HCT116 (cell line): ENCODE data around the gene STARD3NL. TPM values are rescaled to one million over a fixed set of nuclear protein-coding genes. Genes with fewer than 3 reads are reported as not detected.

Experiments used
- ATAC-seq: fragments of 200-7000 bp; cut with Tn5 transposase; 2 replicates; pipeline ENCODE4 v1.9.1; 2020; ENCODE audit warnings: mild to moderate bottlenecking, moderate library complexity
- BruUV-seq: library from RNA; stranded (reverse); fragments of 400-500 nt; replicated peaks from 2 replicates; lab custom pipeline; 2021; lab: Mats Ljungman, UMichigan
- CTCF ChIA-PET: fragments of 300-600 bp; sonication (Branson Sonifier 250); formaldehyde crosslinking; loops from one replicate; lab custom pipeline; 2021; ENCODE audit warnings: antibody characterized with exemption; lab: Charles Lee
- POLR2A ChIA-PET: fragments of 300-600, 350-600 bp; sonication (Branson Sonifier 250); formaldehyde crosslinking; loops from one replicate; lab custom pipeline; 2021; ENCODE audit warnings: antibody characterized with exemption; lab: Charles Lee
- RAD21 ChIA-PET, 2 experiments: fragments of 300-600 bp; sonication (Branson Sonifier 250); formaldehyde crosslinking; loops; one replicate each; lab custom pipeline; 2023; ENCODE audit warnings: low total read pairs in 2 of 2; ENCODE audit not compliant: uncharacterized antibody in 2 of 2, unreplicated experiment in 2 of 2, low non-redundant PET in 1 of 2; lab: Charles Lee
- DNase-seq: peaks from one replicate; pipeline ENCODE4 v3.0.0-alpha.2; 2010; ENCODE audit warnings: low read depth, low spot score
- H2AFZ ChIP-seq: fragments of 200-600 bp; shearing (Covaris generic), sonication (generic); 2 replicates; pipeline ENCODE4 v1.6.1; 2017; ENCODE audit warnings: low read depth, mixed run types, mixed read lengths, antibody characterized with exemption, low read length; ENCODE audit not compliant: poor library complexity, severe bottlenecking
- H3K27ac ChIP-seq: 2 replicates; pipeline ENCODE4 v1.5.1; 2012; ENCODE audit warnings: low read depth, low read length
- H3K27me3 ChIP-seq: fragments of 200-600 bp; sonication (generic); 2 replicates; pipeline ENCODE4 v1.6.1; 2016; ENCODE audit warnings: mixed run types, low read length, mixed read lengths; ENCODE audit not compliant: insufficient read depth
- H3K36me3 ChIP-seq, 2 experiments: fragments of 200-500 bp in 1 of 2; fragments of 200-600 bp in 1 of 2; sonication (Bioruptor generic) in 1 of 2; sonication (generic) in 1 of 2; 2 replicates each; pipeline versions ENCODE4 v1.5.1 to v1.6.1; 2014 to 2016; ENCODE audit warnings: low read length in 2 of 2, inconsistent platforms in 1 of 2, mixed read lengths in 1 of 2, mixed run types in 1 of 2; ENCODE audit not compliant: insufficient read depth in 2 of 2, control insufficient read depth in 1 of 2
- H3K4me1 ChIP-seq, 2 experiments: fragments of 200-600 bp in 1 of 2; sonication (generic) in 1 of 2; 2 replicates each; pipeline versions ENCODE4 v1.5.1 to v1.6.1; 2012 to 2017; ENCODE audit warnings: low read length in 2 of 2, inconsistent platforms in 1 of 2, mild to moderate bottlenecking in 1 of 2, mixed read lengths in 1 of 2, mixed run types in 1 of 2, moderate library complexity in 1 of 2; ENCODE audit not compliant: insufficient read depth in 2 of 2, control insufficient read depth in 1 of 2
- H3K4me2 ChIP-seq: fragments of 200-600 bp; sonication (generic); 2 replicates; pipeline ENCODE4 v1.6.1; 2017; ENCODE audit warnings: mixed run types, low read length, mixed read lengths
- H3K4me3 ChIP-seq, 2 experiments: fragments of 200-600 bp in 1 of 2; sonication (generic) in 1 of 2; replicated peaks in 1 of 2; 2 replicates each; pipeline ENCODE4 v1.5.1; 2011 to 2016; ENCODE audit warnings: low read length in 2 of 2, control low read depth in 1 of 2, low read depth in 1 of 2, mild to moderate bottlenecking in 1 of 2, mixed read lengths in 1 of 2, mixed run types in 1 of 2
- H3K79me2 ChIP-seq: fragments of 200-600 bp; sonication (generic); 2 replicates; pipeline ENCODE4 v1.6.1; 2017; ENCODE audit warnings: mild to moderate bottlenecking, mixed run types, low read length, moderate library complexity, mixed read lengths; ENCODE audit not compliant: insufficient read depth
- H3K9ac ChIP-seq: fragments of 200-600 bp; sonication (generic); 2 replicates; pipeline ENCODE4 v1.6.1; 2016; ENCODE audit warnings: low read length, mixed read lengths
- H3K9me2 ChIP-seq: fragments of 200-600 bp; sonication (generic), shearing (Covaris generic); 2 replicates; pipeline ENCODE4 v1.6.1; 2017; ENCODE audit warnings: mixed run types, mild to moderate bottlenecking, moderate library complexity; ENCODE audit not compliant: insufficient read depth
- H3K9me3 ChIP-seq, 2 experiments: fragments of 200-500 bp in 1 of 2; fragments of 200-600 bp in 1 of 2; sonication (Bioruptor generic) in 1 of 2; sonication (generic) in 1 of 2; 2 replicates each; pipeline ENCODE4 v1.6.1; 2014 to 2017; ENCODE audit warnings: low read length in 2 of 2, mixed read lengths in 2 of 2, inconsistent platforms in 1 of 2, low read depth in 1 of 2, mild to moderate bottlenecking in 1 of 2, mixed run types in 1 of 2, moderate library complexity in 1 of 2; ENCODE audit not compliant: control insufficient read depth in 1 of 2, insufficient read depth in 1 of 2
- H4K20me1 ChIP-seq: fragments of 200-600 bp; sonication (generic), shearing (Covaris generic); 2 replicates; pipeline ENCODE4 v1.6.1; 2017; ENCODE audit warnings: mixed run types, mild to moderate bottlenecking, moderate library complexity; ENCODE audit not compliant: insufficient read depth
- EZH2 ChIP-seq: fragments of 200-600 bp; sonication (generic); IDR thresholded peaks from 2 replicates; pipeline ENCODE4 v1.6.1; 2017; ENCODE audit warnings: antibody characterized with exemption, mixed run types
- ZBTB33 ChIP-seq: IDR thresholded peaks from 2 replicates; pipeline ENCODE4 v1.6.1; 2011; ENCODE audit warnings: mild to moderate bottlenecking, low read length, moderate library complexity; ENCODE audit not compliant: insufficient replicate concordance; ENCODE audit errors: extremely low read depth
- intact Hi-C: fragments of 100-400 bp; cut with micrococcal nuclease; formaldehyde crosslinking; loops from 2 replicates; pipeline ENCODE4 v1.10.0; 2022
- total RNA-seq: library from RNA; stranded (reverse); gene quantifications from one replicate; pipeline ENCODE4 v1.2.1, GENCODE V29; 2021; ENCODE audit not compliant: unreplicated experiment

Gene STARD3NL
- total RNA-seq, 1 experiment from 2014 or later, result 32.0 TPM

GRCh38 chr7:38181111-38181510 is 3.1 kb downstream of the STARD3NL start (continued):
- no peak for TF ChIP-seq ZBTB33
- TF ChIP-seq EZH2, result no peak

- ATAC-seq, result no peak
- H3K27me3 ChIP-seq, result no peaks in the 10 kb centered on the region
- no peak overlapping the region for H3K4me3 ChIP-seq
- no peaks in the 10 kb centered on the region for H3K9me2 ChIP-seq
- DNase-seq, result no peak
- intact Hi-C loops, result no loop called here
- no peak overlapping the region for H2AFZ ChIP-seq
- peaks cover 0 to 14% of the 10 kb centered on the region in 2 experiments; a peak in 2 of 4 replicates for H3K4me1 ChIP-seq
- no peaks in the 10 kb centered on the region for H3K9me3 ChIP-seq
- no peak for TF ChIP-seq EZH2
- ChIA-PET POLR2A (no interaction called here), RAD21 (no interaction called here), CTCF (no interaction called here)
- BruUV-seq, result no TSS peak
- H3K9ac ChIP-seq, result no peak overlapping the region
- no peak overlapping the region for H3K27ac ChIP-seq
- H3K79me2 ChIP-seq, result peaks cover 32% of the 10 kb centered on the region
- no peak overlapping the region for H3K4me2 ChIP-seq
- no peaks in the 10 kb centered on the region for H3K36me3 ChIP-seq
- H4K20me1 ChIP-seq, result no peaks in the 10 kb centered on the region
These were observed 4.4 kb downstream of the STARD3NL start for GRCh38 chr7:38182450-38182849.
